HG03159 (cell line): ENCODE results near the gene RASA3.
"Not testable (repeated sequence)": the region's sequence is repeated elsewhere in the genome, so short reads cannot be mapped to it uniquely, and the experiment has no call there.

Source experiments
- ATAC-seq: cut with Tn5 transposase; IDR thresholded peaks from one replicate; pipeline ENCODE4 v1.9.1; 2021; ENCODE audit warnings: mild to moderate bottlenecking, moderate library complexity; ENCODE audit not compliant: unreplicated experiment

RASA3 gene

DNA sequence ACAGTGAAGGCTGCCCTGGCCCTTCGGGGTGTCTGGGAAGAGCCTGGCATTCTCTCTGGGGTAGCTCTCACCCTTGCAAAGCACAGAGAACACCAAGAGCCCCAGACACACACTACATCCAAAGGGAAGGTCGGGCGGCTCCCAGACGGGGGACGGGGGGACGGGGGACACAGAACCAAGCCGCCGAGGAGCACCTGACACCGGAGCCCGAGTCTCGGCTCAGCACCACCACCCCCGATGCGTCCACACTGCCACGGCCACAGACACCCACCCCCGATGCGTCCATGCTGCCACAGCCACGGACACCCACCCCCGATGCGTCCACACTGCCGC is 29.2 kb downstream of the RASA3 start:
- not testable (repeated sequence) for ATAC-seq

DNA sequence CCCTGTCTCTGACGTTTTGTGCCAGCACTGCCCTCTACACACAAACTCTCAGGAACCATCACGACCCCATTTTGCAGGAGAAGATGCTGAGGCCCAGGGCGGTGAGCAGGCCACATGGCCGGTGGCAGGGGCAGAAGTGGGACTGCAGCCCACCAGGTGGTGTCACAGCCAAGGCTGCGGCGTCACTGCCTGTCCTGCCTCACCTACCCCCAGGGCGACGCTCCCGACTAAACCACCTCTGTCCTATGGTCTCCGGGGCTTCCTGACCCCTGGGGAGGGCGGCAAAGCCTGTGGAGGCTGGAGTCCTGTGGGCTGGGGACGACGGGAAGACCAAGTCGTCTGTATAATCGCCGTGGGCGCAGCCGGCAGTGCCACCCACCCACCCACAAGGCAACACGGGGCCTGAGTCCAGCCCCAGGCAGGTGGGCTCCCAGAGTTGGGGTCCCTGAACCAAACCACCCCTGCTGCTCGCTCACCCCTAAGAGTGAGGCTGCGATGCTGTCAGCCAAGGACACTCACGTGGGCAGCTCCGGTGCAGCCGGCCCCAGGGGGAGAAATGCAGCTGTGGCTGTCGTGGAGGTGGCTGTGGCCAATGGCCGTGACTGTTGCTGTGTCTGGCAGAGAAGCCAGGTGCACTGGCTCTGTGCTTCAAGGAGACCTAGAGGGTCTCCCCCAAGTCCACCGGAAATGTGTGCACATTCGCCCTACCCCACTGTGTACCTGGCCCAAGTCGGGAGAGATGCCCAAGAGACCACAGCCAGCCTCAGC is 29.7 kb downstream of the RASA3 start:
- no peak for ATAC-seq

DNA sequence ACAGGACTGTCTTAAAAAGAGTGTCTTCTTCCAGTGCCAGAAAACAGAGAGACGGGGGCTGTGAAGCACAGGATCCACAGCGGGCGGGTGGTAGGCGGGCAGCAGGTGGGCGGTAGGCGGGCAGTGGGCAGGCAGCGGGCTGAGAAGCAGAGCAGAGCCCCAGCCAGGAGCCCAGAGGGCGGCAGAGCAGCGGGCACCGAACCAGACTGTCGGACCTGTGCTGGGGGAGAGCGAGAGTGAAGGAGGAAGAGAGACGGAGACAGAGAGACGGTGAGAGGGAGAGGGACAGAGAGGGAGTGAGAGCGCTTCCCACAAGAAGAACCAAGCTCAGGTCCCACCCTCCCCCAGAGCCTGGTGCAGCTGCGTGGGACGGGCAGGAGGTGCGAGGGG is 30.3 kb downstream of the RASA3 start:
- ATAC-seq, result no peak

DNA sequence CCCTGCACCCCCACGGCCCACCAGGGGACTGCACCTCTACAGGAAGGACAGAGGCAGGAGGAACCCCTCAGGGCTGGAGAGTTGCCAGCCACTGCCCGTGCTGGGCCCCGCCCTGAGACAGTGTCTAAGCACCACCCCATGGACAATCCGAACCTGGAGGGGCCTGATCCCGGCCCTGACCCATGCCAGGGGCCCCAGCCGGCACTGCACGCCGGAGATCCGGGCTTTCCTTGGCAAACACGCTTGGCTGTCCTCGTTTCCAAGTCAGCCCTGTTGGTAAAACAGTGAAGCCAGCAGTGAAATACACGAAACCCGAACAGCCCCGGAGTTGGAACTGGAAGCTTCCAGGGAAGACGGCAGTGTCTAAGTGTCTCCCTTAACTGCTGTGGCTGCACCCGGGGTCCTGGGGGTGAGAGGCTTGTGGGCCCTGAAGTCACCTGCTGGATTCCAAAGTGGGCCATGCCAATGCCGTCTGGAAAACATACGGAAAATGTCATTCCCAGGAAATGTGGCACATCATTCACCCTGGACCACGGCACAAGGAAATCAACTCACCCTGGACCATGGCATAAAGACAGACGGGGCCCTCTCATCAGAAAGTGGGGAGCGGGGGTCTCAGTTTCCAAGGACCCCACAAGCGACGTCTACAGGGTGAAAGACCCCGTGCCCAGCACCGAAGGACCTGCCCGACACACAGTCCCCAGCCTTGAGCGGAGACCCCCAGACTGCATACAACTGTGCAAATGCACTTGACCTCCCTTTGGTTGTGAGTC is 30.9 kb downstream of the RASA3 start:
- ATAC-seq, result no peak

DNA sequence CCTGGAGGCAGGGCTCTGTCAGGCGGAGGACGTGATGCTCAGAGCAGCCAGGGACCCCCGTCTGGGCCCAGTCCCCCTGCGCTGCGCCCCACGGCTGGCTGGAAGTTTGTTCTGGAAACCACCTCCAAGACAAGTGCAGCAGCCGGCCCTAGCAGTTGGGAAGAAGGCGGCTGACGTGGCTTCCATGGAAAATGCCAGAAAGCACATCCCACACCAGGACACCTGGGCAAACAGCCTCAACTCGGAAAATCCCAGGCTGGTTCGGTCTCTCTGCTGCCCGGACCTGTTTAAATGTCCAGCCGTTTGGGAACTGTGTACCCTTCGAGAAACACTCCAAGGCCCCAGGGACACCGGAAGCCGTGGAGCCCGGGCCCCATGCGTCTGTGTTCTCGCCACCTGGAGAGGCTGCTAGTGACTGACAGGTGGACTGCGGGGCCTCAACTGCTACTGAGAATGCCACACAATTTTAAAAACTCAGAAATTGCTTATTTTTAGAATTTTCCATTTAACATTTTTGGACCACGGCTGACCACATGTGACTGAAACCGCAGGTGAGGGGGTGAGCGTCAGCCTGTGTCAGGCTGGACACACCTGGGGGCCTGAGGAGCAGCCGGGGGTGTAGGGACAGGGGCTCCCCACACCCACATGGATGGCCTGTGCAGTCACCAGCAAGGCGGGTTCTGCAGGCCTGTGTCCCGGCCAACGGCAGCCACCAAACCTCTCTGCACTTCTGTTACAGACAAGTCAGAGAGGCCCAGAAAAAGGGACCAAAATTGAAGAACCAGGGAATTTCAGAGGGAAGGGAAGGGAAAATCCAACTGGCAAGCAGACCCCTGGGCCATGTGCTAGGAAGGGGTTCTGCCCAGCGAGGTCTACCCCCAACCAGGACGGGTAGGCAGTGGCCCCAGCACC is 31.7 kb downstream of the RASA3 start:
- no peak for ATAC-seq

DNA sequence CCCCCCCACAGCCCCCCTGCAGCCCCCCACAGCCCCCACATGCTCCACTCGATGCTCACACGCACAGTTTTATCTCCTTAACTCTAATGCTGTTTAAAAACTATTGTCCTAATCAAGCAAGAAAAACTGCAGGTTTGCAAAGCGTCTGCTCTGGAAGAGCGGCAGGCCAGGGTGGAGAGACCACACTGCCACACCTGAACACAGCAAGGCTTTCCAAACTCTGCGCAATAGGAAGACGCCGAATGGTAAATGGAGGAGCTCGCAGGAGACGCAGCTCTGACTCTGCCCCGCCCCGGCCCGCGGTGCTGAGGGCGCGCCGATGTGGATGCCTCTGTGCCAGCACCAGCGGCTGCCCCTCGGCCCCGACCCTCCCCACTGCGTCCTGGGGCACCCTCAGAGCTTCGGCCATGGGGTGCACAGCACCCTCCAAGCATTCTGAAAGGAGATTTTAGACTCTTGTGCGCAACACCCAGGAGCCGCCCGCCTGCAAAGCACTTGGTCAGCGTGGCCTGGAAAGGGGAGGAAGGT is 32.4 kb downstream of the RASA3 start:
- no peak for ATAC-seq

DNA sequence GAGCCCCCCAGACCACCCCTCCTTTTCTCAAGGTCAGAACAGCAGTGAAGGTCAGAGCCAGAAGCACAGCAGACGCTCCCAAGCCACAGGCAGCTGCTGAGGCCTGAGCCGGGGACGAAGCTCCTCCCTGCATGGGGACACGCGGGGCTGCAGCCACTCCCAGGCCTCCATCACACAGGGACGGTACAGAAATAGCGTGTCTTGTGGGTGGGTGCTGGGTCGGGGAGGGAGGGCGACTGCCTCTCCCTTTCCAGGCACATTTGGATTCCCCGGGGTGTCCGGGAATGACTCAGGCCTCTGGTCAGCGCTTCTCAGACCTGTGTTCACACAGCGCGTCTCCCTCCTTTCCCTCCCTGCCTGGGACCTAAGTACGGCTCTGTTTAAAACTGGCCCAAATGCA is 33.2 kb downstream of the RASA3 start:
- ATAC-seq, result no peak

DNA sequence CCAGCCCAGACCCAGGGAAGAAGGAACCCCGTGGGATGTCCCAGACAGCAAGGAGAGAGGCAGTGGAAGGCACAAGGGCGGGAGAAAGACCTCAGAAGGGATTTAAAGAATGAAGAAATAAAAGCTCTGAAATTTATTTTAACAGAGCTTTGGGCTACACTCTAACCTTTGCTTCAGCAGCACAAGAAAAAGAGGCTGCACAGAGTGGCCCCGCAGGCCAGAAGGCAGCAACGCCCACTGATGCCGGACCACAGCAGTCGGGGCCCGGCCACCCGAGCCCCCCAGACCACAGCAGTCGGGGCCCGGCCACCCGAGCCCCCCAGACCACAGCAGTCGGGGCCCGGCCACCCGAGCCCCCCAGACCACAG is 33.8 kb downstream of the RASA3 start:
- not testable (repeated sequence) for ATAC-seq

DNA sequence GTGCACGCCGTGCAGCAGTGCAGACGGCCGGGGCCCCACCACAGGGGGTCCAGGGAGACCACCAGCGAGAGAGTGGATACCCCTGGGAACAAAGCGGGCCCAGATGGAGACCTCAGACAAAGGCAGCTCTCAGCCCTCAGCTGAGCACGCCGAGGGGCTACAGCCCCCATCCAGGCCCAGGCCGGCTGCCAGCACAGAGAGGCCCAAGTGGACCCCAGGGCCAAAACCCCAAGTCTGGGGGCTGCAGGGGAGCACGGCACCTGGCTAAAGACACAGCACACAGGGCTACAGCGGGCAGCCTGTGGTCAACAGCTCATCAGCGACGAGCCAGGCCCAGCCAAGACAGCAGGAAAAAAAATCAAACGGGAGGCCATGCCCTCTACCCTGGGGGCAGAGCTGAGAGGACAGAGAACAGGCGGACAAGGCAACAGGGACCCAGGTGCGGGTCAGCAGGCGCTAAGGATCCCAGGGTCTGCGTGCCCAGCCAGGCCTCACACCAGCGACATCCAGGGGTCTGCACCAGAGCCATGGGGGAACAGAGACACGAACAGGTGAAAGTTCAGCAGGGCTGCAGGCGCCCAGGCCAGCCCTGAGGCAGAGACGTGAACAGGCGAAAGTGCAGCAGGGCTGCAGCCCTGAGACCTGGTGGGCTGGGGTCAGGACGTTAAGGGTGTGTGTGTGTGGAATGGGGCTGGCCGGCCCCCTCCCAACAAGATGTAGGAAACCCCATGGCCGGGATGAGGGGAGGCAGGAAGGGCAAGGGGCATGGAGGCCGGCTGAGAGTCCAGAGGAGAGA is 34.3 kb downstream of the RASA3 start:
- no peak for ATAC-seq

DNA sequence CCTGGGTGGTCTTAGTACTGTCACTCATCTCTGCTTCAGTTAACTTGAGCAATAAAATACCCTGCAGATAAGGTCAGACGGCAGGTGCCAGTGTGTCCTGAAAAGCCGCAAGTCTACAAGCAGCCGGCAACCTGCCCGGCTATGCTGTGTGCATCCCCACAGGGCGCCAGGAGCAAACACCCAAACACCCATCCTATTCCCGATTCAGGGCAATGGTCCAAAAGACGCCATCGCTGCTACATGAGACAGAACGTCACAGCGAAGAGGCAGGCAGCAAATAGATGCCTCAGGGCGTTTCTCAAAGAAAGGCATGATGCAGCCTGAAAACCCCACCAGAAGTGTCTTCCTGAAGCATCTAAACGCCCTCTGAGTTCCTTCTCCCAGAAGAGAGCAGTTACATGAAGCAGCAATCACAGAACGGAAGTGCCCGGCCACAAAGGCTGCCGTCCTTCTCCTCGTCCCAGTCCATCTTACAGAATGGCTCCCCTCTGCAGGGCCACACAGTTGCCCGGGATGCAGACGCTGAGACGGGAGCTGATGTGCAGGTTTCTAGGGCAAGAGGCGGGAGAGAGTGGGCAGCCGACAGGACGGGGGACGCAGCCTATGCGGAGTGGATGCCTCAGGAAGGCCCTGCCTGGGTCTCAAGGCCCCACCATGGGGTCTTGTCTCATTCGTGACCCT is 35.1 kb downstream of the RASA3 start:
- no peak for ATAC-seq

DNA sequence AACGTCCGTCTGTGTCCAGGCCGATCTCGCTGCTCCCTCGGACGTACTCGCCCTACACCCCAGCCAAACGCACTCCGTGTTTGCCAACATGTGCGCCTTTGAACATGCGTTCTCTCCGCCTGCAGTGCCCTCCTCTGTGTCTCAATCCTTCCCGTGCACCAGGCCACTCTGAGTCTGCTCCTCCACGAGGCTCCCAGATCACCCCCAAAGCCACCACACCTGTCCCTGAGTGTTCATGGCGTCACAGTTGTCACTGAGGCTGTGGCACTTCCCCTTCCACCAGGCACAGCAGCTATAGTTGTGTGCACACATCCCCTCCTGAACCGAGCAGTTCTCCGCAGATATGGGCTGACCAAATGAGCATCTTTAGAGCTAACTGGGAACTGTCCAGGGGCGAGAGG is 35.6 kb downstream of the RASA3 start:
- no peak for ATAC-seq

DNA sequence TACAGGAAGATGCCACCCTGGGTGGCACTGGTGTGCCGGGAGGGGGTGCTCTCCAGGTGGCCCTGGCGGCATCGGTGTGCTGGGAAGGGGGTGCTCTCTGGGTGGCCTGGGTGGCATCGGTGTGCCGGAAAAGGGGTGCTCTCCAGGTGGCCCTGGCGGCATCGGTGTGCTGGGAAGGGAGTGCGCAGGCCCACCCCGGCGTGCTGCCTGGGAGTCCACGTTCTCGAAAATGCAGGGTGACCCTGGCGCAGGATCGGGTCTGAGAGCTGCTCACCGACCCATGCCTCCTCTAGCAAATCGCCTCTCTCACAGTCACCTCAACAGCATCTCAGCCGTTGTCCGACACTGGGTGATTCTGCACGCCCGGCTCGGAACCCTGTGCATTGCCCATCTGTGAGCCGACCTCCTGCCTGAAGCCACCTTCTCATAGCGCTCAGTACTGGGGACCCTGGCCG is 36.4 kb downstream of the RASA3 start:
- ATAC-seq, result no peak

DNA sequence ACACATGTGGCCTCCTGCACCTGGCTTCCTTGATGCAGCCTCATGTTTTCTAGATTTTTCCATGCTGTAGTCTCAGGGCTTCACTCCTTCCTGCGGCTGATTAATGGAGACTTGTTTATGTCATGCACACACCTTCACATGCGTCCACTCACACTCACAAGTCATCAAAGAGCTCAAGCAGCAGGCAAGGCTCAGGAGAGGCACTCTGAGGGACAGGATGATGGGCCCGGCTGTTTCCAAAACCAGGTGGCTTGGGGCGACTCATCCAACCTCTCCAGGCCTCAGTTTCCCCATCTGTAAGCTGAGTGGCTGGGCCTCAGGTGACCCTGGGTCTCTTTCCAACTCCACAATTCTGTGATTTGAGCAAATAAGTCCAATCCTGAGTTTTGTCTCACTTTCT is 36.9 kb downstream of the RASA3 start:
- no peak for ATAC-seq

DNA sequence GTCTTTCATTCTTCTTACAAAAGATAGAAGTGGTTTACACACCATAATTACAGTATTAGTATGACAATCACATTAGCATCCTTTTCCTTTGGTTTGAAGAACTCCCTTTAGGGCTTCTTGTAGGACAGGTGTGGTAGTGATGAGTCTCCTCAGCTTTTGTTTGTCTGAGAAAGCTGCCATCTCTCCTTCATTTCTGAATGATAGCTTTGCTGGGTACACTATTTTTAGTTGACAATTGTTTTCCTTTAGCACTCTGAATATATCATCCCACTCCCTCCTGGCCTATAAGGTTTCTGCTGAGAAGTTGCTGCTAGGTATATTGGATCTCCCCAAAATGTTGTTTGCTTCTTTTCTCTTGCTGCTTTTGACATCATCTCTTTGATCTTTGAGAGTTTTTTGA is 39.3 kb downstream of the RASA3 start:
- ATAC-seq, result no peak

DNA sequence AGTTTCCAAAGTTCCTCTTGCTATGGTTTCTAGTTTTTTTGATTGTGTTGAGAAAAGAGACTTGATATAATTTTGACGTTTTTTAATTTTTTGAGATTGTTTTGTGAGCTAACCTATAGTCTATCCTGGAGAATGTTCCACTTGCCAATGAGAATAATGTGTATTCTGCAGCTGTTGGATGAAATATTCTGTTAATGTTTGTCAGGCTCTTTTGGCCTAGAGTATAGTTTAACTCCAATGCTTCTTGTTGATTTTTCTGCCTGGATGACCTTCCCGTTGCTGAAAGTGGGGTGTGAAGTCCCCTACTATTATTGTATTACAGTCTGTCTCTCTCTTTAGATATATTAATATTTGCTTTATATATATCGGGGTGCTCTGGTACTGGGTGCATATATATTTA is 40.0 kb downstream of the RASA3 start:
- no peak for ATAC-seq

DNA sequence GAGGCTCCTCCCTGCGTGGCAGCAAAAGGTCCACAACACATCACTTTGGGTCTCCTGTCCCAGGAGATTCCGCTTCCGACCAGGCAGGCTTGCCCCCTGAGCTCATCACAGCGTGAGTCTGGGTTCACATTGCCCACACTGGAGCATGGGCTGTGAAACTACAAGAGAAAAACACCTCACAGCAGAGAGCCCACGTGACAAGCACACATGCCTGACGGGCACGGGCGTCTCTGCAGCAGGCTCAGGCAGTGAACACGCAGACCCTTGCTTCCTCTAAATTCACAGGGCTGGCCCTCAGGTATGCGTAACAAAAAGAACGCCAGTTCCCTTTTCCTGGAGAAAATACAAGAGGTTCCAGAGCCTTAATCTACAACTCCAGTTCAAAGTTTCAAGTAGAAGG is 41.9 kb downstream of the RASA3 start:
- no peak for ATAC-seq

DNA sequence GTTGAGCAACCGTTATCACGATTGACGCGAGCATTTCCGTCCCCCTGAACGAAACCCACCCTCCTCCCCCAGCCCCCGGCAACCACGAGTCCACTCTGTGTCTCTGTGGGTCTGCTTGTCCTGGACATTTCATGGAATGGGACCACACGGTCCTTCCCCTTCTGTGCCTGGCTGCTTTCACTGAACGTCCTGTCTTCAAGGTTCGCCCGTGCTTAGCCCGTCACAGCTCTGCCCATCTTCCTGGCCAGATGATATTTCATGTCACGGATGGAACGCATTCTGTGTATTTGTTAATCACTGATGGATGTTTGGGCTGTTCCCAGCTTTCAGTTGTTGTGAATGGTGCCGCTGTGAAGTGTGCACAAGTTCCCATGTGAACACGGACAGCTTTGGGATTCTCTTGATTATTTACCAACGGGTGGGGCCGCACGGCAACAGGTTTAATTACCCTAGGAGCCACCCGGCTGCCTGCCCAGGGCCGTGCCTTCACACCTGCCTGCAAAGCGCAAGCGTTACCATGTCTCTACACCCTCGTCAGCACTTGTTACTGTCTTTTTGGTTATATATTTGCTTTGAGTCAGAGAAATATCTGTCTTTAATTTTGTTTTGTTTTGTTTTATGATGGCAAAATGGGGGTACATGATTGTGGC is 42.5 kb downstream of the RASA3 start:
- no peak for ATAC-seq

DNA sequence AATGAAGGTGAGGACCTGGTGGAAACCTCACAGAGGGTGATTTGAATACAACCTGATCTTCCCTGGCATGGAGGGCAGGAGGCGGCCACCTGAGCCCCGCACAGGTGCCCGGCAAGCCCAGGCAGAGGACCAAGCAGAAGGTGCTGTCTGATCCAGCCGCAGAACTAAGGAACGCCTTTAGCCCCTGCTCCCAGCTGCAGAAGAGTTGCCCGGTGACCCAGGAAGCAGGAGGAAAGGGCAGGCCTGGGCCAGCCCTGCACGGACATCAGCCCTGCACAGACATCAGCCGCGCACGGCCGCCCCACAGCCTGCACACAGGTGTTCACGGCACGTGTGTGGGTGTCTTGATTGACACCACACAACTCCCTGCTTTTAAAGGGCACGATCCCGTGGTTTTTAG is 43.1 kb downstream of the RASA3 start:
- no peak for ATAC-seq

DNA sequence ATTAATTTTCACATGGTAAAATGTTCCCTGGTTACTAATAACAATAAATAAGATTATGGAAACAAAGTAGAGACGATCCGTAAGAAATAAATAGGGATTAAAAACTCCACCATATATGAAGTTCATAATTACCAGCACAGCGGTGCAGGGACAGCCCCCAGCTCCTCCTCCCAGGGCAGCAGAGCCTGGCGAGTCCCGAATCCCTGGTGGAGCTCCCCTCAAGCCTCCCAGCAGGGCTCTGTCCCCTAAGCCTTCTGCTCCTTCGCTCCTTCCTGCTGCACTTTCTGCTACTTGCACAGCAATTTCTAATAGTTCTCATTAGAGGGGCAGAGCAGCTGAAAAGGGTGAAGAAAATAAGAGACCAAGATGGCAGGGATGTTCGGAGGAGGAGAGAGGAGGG is 43.6 kb downstream of the RASA3 start:
- no peak for ATAC-seq
